OCI-LY3 (cell line): Measurements from ENCODE around the gene IL1RAP.

Source experiments
- H2AFZ ChIP-seq: fragments of 200-600, 300-600 bp; shearing (Covaris generic); 2 replicates; pipeline ENCODE4 v1.6.0; 2014; ENCODE audit warnings: antibody characterized with exemption, low read depth, low read length
- H3K27ac ChIP-seq: fragments of 200-600, 300-600 bp; sonication (generic); 2 replicates; pipeline ENCODE4 v1.5.1; 2014; ENCODE audit warnings: mild to moderate bottlenecking, low read length, moderate library complexity, mixed read lengths
- H3K27me3 ChIP-seq: fragments of 200-600, 300-600 bp; sonication (generic); 2 replicates; pipeline ENCODE4 v1.6.1; 2014; ENCODE audit warnings: low read depth, low read length, mixed read lengths
- H3K36me3 ChIP-seq: fragments of 200-600, 300-600 bp; sonication (generic); replicated peaks from 2 replicates; pipeline ENCODE3; 2014; ENCODE audit warnings: low read depth, low read length, mixed read lengths
- H3K4me1 ChIP-seq: fragments of 300-600, 200-600 bp; sonication (generic); 2 replicates; pipeline ENCODE4 v1.6.1; 2014; ENCODE audit warnings: low read length, mixed read lengths
- H3K4me2 ChIP-seq: fragments of 200-600, 300-600 bp; sonication (generic); 2 replicates; pipeline ENCODE4 v1.6.1; 2014; ENCODE audit warnings: low read length, mixed read lengths
- H3K4me3 ChIP-seq: fragments of 300-600, 200-600 bp; sonication (generic); 2 replicates; pipeline ENCODE4 v1.5.1; 2014; ENCODE audit warnings: antibody characterized with exemption, mild to moderate bottlenecking, low read length, moderate library complexity
- H3K79me2 ChIP-seq: fragments of 300-600, 200-600 bp; shearing (Covaris generic); 2 replicates; pipeline ENCODE4 v1.6.1; 2014; ENCODE audit warnings: mild to moderate bottlenecking, low read length, mixed read lengths
- H3K9ac ChIP-seq: fragments of 300-600, 200-600 bp; shearing (Covaris generic); 2 replicates; pipeline ENCODE4 v1.6.0; 2014; ENCODE audit warnings: mild to moderate bottlenecking, low read length, moderate library complexity
- H3K9me3 ChIP-seq: fragments of 200-600, 300-600 bp; shearing (Covaris generic); 2 replicates; pipeline ENCODE4 v1.6.1; 2014; ENCODE audit warnings: low read length, mixed read lengths; ENCODE audit not compliant: insufficient read depth
- H4K20me1 ChIP-seq: fragments of 200-600, 300-600 bp; sonication (generic); 2 replicates; pipeline ENCODE4 v1.6.1; 2016; ENCODE audit warnings: low read length, mixed read lengths; ENCODE audit not compliant: insufficient read depth
- EZH2phosphoT487 ChIP-seq: fragments of 200-600 bp; shearing (Covaris generic); IDR thresholded peaks from 2 replicates; pipeline ENCODE4 v1.6.1; 2018; ENCODE audit warnings: antibody characterized with exemption, mixed run types, low read depth
- TF ChIP-seq, protein P1 (sequence below): fragments of 200-600, 300-600 bp; sonication (generic); IDR thresholded peaks from 2 replicates; pipeline ENCODE4 v1.5.1; 2014; ENCODE audit warnings: antibody characterized with exemption, low read length, low read depth

The IL1RAP gene

DNA sequence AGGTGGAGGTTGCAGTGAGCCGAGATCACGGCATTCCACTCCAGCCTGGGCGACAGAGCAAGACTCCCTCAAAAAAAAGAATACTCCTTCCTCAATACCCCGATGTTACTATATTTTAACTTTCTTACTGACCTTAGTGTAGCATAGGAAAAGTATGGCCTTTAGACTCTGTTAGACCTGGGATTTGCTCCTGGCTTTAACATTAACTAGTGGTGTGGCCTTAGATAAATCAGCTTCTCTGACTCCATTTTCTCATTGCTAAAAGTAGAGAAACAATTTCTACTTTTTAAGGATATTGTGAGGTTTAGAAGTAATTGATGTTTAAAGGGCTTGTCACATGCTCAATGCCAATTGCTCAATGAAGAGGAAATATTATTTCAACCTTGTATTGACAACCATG, 7.6 kb upstream of the IL1RAP start:
- Histone ChIP-seq H2AFZ (no peak overlapping the region), H3K4me1 (peaks cover 5% of the 10 kb centered on the region), H3K79me2 (no peaks in the 10 kb centered on the region), H3K9me3 (no peaks in the 10 kb centered on the region), H3K4me3 (no peak overlapping the region), H3K27me3 (no peaks in the 10 kb centered on the region), H3K4me2 (no peak overlapping the region), H4K20me1 (no peaks in the 10 kb centered on the region), H3K36me3 (no peaks in the 10 kb centered on the region), H3K27ac (no peak overlapping the region), H3K9ac (no peak overlapping the region)
- TF ChIP-seq, protein P1, sequence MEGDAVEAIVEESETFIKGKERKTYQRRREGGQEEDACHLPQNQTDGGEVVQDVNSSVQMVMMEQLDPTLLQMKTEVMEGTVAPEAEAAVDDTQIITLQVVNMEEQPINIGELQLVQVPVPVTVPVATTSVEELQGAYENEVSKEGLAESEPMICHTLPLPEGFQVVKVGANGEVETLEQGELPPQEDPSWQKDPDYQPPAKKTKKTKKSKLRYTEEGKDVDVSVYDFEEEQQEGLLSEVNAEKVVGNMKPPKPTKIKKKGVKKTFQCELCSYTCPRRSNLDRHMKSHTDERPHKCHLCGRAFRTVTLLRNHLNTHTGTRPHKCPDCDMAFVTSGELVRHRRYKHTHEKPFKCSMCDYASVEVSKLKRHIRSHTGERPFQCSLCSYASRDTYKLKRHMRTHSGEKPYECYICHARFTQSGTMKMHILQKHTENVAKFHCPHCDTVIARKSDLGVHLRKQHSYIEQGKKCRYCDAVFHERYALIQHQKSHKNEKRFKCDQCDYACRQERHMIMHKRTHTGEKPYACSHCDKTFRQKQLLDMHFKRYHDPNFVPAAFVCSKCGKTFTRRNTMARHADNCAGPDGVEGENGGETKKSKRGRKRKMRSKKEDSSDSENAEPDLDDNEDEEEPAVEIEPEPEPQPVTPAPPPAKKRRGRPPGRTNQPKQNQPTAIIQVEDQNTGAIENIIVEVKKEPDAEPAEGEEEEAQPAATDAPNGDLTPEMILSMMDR = no peak
- no peak for TF ChIP-seq EZH2phosphoT487

DNA sequence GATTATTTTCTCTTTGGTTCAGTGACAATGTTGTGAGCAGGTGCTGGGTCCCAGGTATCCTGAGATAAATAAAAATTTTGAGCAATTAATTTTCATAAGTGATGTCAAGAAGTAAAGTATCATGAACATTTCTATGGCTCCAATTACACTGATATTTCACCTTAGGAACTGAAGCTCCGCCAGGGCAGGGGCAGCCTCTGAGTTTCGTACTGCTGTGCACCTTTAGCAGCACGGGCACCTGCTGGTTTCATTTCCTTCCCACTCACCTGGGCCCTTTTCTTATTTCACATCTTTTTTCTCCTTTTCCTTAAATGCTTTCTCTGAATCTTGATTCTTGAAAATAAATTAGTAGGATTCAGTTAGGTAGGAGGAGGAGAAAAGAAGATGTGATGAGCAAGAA, 1.2 kb upstream of the IL1RAP start:
- Histone ChIP-seq H3K4me2 (peak overlapping the region; percentile 67), H2AFZ (no peak overlapping the region), H3K9me3 (no peaks in the 10 kb centered on the region), H3K79me2 (no peaks in the 10 kb centered on the region), H4K20me1 (no peaks in the 10 kb centered on the region), H3K27ac (no peak overlapping the region), H3K4me1 (peaks cover 10% of the 10 kb centered on the region), H3K36me3 (no peaks in the 10 kb centered on the region), H3K9ac (no peak overlapping the region), H3K4me3 (peak overlapping the region; percentile 88), H3K27me3 (peaks cover 14% of the 10 kb centered on the region; the same call in 1 of the 2 replicates)
- TF ChIP-seq EZH2phosphoT487 = no peak
- TF ChIP-seq, protein P1 = no peak

DNA sequence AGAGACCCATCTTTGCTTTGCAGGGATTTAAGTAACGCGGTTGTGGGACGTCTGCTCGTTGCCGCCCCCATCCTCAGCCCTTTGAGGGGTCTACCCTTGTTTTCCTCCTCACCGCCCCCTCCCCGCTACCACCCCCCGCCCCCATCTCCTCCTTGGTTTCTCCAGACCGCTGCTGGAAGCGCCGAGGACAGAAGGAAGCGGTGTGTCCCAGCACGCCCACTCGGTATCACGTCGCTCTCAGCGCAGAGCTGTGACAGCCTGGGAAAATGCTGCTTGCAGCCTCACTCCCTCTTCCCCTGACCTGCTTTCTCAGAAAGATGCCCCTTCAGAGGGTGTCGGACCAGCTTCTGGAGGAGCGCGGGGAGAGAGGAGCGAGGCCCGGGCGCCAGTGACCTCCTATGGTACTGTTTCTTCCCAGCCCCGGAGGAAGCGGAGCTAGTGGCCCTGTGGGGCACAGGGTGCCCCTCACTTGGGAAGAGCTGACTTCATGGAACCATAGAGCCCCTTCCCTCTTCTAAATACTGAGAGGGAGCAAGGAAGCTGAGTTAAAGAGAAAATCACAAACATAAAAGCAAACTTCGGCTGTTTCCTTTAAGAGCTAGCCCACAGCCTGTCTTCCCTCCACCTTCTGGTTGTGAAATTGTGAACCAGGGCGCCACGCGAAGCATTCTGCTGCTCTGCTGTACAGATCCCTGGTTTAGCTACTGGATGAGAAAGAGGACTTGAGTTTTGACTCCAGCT, 698 bp downstream of the IL1RAP start:
- Histone ChIP-seq H3K9me3 (no peaks in the 10 kb centered on the region), H3K27me3 (peaks cover 14% of the 10 kb centered on the region; the same call in 1 of the 2 replicates), H3K4me2 (peak overlapping the region; percentile 67)

DNA sequence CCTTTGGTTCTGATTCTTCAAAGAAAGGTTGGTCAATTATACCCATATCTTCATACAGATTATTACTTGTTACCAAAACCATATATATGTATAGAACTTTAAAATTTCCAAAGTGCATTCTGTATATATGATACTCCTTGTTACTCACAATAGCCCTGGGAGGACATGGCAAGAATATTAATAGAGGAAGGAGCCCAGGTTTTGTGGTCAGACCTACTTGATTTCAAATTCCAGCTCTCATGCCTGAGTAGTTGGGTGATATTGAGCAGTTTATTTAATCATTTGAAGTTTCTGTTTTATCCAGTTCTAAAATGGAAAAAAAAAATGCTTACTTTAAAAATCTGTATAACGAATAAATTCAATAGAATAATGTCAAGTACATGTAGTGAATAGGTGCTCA, 2.5 kb downstream of the IL1RAP start:
- Histone ChIP-seq H3K4me3 (no peak overlapping the region), H3K4me2 (no peak overlapping the region), H3K27me3 (peaks cover 14% of the 10 kb centered on the region; the same call in 1 of the 2 replicates), H4K20me1 (no peaks in the 10 kb centered on the region), H3K9me3 (no peaks in the 10 kb centered on the region), H3K27ac (no peak overlapping the region), H3K79me2 (no peaks in the 10 kb centered on the region), H3K4me1 (peaks cover 10% of the 10 kb centered on the region), H3K36me3 (no peaks in the 10 kb centered on the region), H2AFZ (no peak overlapping the region), H3K9ac (no peak overlapping the region)
- TF ChIP-seq EZH2phosphoT487 = no peak
- TF ChIP-seq, protein P1 = no peak

More for the DNA sequence above, 698 bp downstream of the IL1RAP start:
- Histone ChIP-seq H3K4me3 (peak overlapping the region; percentile 88), H3K9ac (peak overlapping the region; percentile 61), H3K4me1 (peaks cover 10% of the 10 kb centered on the region), H3K36me3 (no peaks in the 10 kb centered on the region), H2AFZ (peak overlapping the region; percentile 86), H3K27ac (no peak overlapping the region), H4K20me1 (no peaks in the 10 kb centered on the region), H3K79me2 (no peaks in the 10 kb centered on the region)
- TF ChIP-seq, protein P1 = no peak
- TF ChIP-seq EZH2phosphoT487 = no peak
